ENCODE measurements around the gene KCNE1.
"Not testable (repeated sequence)": the region's sequence is repeated elsewhere in the genome, so short reads cannot be mapped to it uniquely, and the experiment has no call there.

DNA sequence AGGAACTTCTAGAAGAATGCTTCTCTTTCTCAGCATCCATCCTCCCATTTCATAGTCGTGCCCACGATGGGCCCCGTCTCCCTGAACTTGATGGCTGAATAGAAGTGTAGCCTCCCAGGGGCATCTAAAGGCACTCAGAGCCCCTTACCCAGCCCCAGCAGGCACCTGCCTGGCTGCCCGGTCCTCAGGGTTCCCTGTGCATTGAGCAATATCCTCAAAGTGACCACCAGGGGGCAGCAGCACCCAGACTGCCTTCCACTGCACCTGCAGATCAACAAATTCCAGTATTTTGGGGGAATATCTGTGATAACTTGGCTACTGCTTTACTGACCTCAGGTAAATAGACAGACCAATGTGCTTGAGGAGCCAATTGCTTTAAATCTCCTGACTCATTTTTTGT lies 68.5 kb downstream of the KCNE1 start:
- TF ChIP-seq, protein P1, sequence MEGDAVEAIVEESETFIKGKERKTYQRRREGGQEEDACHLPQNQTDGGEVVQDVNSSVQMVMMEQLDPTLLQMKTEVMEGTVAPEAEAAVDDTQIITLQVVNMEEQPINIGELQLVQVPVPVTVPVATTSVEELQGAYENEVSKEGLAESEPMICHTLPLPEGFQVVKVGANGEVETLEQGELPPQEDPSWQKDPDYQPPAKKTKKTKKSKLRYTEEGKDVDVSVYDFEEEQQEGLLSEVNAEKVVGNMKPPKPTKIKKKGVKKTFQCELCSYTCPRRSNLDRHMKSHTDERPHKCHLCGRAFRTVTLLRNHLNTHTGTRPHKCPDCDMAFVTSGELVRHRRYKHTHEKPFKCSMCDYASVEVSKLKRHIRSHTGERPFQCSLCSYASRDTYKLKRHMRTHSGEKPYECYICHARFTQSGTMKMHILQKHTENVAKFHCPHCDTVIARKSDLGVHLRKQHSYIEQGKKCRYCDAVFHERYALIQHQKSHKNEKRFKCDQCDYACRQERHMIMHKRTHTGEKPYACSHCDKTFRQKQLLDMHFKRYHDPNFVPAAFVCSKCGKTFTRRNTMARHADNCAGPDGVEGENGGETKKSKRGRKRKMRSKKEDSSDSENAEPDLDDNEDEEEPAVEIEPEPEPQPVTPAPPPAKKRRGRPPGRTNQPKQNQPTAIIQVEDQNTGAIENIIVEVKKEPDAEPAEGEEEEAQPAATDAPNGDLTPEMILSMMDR (IDR thresholded peaks at IDR 0.05) = not testable (repeated sequence)
- TF ChIP-seq POLR2A (IDR thresholded peaks at IDR 0.05) = not testable (repeated sequence)
